ENCODE measurements around the gene MIS18A.

MIS18A gene

DNA sequence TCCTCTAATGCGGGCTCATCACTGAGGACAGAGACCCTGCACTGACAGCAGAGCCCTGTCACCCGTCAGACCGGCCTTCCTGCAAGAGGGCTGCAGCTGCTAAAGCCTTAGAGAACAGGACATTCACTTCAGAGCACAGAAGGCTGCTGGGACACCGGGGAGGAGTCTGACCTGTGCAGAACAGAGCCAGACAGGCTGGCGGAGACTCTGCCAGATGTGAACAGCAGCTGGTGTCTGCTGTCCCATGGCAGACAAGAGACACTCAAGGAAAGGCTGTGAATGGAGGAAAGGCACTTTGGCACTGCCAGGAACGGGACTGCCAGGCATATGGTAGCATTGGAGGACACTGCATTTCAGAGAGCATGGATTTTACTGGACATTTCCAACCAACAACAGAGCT is 41.2 kb upstream of the MIS18A start:
- TF ChIP-seq, protein P1, sequence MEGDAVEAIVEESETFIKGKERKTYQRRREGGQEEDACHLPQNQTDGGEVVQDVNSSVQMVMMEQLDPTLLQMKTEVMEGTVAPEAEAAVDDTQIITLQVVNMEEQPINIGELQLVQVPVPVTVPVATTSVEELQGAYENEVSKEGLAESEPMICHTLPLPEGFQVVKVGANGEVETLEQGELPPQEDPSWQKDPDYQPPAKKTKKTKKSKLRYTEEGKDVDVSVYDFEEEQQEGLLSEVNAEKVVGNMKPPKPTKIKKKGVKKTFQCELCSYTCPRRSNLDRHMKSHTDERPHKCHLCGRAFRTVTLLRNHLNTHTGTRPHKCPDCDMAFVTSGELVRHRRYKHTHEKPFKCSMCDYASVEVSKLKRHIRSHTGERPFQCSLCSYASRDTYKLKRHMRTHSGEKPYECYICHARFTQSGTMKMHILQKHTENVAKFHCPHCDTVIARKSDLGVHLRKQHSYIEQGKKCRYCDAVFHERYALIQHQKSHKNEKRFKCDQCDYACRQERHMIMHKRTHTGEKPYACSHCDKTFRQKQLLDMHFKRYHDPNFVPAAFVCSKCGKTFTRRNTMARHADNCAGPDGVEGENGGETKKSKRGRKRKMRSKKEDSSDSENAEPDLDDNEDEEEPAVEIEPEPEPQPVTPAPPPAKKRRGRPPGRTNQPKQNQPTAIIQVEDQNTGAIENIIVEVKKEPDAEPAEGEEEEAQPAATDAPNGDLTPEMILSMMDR (IDR thresholded peaks at IDR 0.05; ENCODE audit: borderline replicate concordance, insufficient read depth, low read depth, low read length), result no peak

DNA sequence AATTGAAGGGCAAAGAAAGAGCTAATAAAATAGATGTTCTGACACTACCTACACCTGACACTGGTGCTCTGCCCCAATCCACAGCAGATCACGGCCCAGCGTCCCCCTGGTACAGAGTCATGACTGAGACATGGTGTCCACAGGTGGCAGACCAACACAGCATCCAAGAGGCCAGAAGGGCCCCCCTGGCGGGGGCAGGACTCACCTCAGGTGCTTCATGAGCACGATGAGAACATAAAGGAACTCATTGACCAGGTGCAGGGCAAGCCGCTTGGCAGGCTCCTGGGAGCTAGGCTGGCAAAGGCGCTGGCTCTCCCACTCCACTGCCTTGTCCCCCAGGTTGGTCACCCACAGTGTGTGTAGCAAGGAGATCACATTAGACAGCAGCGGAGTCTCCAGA is 40.2 kb upstream of the MIS18A start:
- TF ChIP-seq, protein P1 (IDR thresholded peaks at IDR 0.05; ENCODE audit: borderline replicate concordance, insufficient read depth, low read depth, low read length), result no peak
- H3K4me3 ChIP-seq (ENCODE audit: low read depth, low read length), result no peak overlapping the region

More for the DNA sequence above, 41.2 kb upstream of the MIS18A start:
- H3K4me3 ChIP-seq (ENCODE audit: low read depth, low read length), result no peak overlapping the region

DNA sequence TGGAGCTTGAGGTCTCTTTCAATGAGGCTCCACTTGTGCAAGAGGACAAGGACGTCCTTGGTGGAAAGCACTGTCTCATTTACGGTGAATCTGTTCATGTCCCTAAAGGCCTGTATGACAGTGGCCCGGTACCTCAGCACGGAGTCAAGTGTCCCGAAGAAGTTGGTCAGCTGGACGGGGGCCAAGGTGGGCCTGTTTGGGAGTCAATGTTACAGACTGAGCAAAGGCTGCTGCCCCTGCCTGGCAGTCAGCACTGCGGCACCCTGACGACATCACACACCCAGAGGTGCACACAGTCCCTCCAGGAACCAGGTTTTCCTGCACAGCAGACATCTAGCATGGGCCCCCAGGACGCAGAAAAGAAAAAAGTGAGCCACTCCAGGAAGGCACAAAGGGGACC is 38.9 kb upstream of the MIS18A start:
- TF ChIP-seq, protein P1 (IDR thresholded peaks at IDR 0.05; ENCODE audit: borderline replicate concordance, insufficient read depth, low read depth, low read length), result no peak
- H3K4me3 ChIP-seq (ENCODE audit: low read depth, low read length), result no peak overlapping the region

DNA sequence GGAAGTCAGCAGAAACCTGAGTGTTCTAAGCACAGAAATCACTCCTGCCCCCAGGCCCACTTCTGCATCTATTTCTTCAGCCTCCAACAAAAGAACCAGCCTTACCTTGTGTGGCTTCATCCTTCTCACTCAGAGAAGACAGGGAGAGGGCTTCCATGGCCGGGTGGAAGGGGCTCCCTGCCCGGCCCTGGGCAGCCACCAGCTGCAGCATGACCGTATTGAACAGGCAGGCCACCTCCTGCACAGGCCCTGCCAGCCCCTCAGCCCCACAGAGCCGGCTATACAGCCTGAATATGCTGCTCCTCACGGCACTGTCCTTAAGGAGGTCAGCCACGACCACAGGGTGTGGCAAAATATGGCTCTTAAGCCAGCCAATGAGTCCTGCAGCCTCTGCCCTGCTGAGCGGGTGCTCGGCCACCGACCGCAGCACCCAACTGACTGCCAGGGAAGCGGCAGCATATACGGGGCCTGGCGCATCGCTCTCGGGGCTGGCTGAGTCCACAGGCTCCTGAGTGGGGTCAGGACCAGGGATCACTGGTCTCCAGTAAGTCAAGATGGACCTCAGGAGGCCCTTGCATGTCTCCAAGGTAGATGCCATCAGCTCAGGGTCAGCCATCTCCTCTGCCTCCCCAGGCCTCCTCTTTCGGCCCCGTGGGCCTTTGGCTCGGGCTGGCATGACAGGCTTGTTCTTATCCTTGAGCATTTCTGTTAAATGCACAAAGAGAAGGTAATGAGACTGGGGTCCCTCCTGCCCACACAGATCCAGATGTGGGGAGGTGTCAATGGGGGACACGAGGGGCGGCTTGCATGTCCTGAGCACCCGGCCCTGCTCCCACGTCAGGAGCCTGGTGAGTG is 37.7 kb upstream of the MIS18A start:
- TF ChIP-seq, protein P1 (IDR thresholded peaks at IDR 0.05; ENCODE audit: borderline replicate concordance, insufficient read depth, low read depth, low read length), result no peak
- no peak overlapping the region for H3K4me3 ChIP-seq (ENCODE audit: low read depth, low read length)

DNA sequence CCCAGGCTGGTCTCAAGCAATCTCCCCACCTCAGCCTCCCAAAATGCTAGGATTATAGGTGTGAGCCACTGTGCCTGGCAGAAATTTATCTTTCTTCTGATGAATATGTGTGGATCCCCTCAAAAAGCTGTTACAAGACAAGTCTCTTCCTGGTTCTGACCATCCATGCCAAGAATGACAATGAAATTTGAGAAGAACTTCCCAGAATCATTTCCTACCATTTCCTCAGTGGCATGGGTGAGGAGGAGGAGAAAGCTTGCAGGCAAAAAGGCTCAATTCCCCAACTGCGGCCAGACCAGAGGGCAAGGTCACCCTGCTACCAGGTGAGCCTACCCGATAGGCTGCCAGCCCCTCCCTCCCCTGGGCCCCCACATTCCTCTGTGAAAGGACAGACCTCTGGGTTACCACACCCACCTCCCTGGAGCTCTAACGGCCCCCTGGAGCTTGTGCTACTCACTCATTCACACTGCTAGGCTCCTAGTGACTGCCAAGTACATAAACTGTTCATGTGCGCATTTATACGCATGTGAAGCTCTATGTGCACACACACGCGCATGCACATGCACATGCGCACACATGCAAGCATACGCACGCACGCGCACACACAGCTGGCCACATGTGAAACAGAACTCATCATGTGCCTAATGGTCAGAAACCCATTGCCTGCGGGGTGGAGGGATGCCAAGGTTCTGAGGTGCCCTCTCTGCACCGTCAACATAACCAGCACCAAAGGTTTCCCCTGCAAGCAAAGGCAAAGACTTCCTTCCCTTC is 36.8 kb upstream of the MIS18A start:
- TF ChIP-seq, protein P1 (IDR thresholded peaks at IDR 0.05; ENCODE audit: borderline replicate concordance, insufficient read depth, low read depth, low read length), result no peak
- H3K4me3 ChIP-seq (ENCODE audit: low read depth, low read length), result no peak overlapping the region

DNA sequence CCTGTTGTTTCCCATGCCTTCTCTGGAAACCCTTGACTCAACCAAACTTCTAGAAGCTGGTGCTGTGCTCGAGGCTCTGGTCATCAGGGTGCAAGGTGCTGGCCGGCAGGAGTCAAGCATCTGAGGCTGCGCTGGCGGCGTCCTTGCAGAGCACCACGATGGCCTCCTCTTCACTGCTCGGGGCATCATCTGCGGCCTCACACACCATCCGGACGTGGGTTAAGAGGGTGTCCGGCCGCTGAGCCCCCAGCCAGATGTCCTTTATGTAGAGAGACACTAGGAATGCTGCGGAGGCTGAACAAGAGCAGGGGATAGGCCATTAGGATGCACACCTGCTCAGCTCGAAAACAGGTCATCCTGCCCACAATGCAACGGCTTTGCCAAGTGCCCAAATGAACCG is 36.0 kb upstream of the MIS18A start:
- H3K4me3 ChIP-seq (ENCODE audit: low read depth, low read length), result no peak overlapping the region
- TF ChIP-seq, protein P1 (IDR thresholded peaks at IDR 0.05; ENCODE audit: borderline replicate concordance, insufficient read depth, low read depth, low read length), result no peak

All from GM12875 (cell line).